Stimulated activated CD4-positive, alpha-beta T cell treated with anti-CD3 and anti-CD28 coated beads, TNF-alpha, amount 100 ng/mL, for 4 hours (primary cell): Measurements from ENCODE around the gene CHGA.

Experiments
- DNase-seq, 3 experiments: peaks; one replicate each; pipeline ENCODE4 v3.0.0-alpha.2; 2020; ENCODE audit warnings: low read depth in 3 of 3

The CHGA gene

DNA sequence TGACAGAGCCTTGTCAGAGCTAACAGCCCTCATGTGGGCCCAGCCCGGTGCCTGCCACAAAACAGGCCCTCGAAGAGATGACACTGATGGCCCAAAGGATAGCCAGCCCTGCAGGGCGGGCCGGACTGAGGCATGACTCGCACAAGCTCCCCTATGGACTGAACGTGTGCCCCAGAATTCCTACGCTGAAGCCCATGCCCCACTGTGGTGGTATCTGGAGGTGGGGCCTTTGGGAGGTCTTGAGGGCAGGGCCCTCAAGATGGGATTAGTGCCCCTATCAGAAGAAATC, 38.6 kb downstream of the CHGA start:
- no peak for DNase-seq

DNA sequence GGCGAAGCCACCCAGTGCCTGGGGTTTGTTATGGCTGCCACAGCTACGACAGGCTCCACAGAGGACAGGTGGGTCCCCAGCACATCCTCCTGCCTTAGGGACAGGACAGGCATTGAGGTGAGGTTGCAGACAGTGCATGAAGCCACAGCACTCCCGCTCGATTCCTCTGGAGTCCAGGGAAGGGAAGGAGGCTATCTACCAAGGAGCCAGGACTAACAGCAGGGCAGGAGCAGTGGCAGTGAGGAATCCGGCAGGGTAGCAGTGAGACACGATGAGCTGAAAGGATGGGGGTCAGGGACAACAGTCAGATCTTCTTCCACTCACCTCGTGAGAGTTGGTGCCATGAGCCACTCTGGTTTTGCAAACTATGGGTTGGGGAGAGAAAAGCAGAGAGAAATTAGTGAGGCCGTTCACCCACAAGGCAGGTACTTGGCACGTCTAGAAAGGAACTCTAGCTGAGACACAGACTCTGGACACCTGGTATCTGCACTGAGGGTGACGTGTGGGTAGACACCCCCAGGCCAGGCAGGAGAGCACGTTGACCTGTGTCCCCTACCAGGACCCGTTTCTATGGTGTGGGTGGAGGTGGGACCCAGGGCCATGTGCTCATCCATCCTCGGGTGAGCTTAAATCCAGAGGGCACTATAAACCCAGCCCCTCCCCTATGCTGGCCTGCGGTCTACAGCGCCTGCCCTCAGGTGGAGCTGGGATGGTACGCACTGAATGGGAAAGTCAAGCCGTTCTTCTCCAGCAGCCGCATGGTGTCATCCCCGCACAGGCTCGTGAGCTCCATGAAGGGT, 39.3 kb downstream of the CHGA start:
- DNase-seq: no peak

DNA sequence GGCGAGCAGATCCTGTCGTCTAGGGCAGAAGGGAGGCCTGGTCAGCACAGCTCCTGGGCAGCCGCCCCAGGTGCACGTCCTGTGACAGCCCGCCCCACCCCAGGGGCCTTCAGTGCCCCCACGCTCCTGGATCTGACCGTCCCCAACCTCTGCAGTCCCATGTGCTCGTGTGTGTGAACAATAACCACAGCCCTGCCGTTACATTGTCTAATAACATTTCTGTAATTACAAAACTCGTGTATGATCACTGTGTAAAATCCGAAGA, 39.8 kb downstream of the CHGA start:
- no peak for DNase-seq

DNA sequence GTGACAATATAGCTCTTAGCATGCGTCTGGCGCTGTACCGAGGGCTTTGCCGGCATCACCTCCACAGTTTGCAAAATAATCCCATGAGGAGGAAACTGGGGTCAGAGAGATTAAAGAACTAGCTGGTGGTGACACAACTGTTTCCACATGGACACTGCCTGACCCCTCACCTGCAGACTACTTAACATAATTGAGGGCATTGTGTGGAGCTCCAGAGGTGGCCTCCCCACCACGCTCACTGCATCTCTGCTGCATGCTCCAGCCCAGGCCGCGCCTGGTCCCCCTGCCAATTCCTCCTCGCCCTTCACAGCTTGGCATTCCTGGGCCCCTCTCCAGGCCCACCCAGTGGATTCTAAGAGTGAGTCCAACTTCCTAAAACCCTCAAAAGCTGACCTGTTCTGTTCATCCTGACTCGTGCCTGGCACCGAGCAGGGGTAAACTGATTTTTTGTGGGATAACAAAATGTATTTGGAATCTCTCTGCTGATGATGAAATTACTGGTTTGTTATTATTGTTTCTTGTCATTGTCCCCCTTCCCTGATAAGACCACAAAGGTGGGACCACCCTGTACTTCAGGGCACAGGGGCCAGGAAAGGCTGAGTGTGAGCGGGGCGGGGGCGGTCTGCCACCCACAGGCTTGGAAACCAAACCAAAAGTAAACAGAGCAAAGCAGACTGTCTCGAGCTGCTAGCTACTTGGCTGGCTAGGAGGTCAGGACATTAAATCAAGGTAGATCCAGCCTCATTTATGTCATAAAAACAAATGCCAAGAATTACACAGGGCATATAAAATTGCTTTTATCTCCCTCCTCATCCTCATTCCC, 40.6 kb downstream of the CHGA start:
- DNase-seq: no peak

DNA sequence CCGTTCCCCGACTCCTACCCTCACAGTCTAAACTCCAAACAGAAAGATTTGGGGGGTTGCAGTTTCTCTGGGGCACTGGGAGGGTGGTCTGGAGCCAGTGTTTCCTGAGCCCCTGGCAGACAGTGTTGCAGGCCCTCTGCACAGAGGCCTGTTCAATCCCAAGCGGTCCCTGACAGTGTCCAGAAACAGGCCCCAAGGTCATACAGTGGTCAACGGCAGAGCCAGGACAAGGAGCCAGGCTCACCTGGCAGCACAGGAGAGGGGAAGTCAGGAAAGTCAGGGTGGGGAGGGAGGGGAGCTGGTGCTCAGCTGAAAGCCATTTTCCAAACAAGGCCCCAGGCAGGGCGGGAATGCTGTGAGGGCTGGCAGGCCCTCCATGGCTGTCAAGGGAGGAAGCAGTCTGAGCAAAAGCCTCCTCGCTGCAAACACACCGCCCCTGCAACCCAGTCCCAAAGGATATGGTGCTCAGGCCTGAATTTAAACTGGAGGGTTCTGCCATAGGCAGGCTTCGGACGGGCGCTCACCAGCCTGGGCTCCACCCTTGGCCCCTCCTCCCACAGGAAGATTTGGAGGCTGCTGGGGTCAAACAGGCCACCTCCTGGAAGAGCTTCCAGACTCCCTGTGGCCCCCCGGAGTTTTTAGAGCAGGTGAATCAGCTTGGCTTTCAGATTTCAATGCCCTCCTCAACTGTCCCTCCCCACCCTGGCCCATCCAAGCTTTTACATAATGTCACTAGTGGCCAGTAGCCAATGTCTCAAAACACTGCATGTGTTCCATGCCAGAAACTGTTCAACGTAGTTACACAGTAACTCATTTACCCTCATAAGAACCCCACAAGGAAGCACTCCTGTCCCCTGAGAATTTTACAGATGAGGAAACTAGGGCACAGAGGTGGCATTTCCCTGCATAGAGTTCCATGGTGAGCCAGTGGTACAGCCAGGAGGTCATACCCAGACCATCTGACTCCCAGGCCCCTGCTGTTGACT, 41.5 kb downstream of the CHGA start:
- DNase-seq: no peak

DNA sequence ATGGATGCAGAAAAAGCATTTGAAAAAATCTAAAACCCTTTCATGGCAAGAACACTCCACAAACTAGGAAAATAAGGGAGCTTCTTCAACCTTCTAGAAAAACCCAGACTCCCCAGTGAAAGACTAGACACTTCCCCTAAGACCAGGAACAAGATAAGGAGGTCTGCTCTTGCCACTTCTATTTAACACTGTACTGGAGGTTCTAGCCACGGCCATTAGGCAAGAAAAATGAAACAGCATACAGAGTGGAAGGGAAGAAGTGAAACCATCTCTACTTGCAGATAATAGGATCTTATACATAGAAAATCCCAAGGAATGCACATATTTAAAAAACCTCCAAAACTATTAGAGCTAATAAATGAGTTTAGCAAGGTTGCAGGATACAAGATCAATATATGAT, 42.3 kb downstream of the CHGA start:
- DNase-seq: no peak

DNA sequence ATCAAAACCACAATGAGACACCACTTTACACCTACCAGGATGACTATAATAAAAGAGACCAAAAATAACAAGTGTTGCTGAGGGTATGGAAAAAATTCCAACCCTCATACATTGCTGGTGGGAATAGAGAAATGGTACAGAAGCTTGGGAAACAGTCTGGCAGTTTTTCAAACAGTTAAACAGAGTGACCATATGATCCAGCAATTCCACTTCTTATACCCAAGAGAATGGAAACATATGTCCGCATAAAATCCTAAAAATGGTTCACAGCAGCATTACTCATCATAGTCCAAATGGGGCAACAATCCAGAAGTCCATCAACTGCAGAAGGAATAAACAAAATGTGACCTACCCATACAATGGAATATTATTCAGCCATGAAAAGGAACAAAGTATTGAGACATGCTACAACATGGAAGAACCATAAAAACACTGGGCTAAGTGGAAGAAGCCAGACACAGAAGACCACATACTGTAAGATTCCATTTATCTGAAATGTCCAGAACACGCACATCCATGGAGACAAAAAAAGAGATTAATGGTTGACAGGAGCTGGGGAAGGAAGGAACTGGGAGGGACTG, 44.5 kb downstream of the CHGA start:
- DNase-seq: no peak

DNA sequence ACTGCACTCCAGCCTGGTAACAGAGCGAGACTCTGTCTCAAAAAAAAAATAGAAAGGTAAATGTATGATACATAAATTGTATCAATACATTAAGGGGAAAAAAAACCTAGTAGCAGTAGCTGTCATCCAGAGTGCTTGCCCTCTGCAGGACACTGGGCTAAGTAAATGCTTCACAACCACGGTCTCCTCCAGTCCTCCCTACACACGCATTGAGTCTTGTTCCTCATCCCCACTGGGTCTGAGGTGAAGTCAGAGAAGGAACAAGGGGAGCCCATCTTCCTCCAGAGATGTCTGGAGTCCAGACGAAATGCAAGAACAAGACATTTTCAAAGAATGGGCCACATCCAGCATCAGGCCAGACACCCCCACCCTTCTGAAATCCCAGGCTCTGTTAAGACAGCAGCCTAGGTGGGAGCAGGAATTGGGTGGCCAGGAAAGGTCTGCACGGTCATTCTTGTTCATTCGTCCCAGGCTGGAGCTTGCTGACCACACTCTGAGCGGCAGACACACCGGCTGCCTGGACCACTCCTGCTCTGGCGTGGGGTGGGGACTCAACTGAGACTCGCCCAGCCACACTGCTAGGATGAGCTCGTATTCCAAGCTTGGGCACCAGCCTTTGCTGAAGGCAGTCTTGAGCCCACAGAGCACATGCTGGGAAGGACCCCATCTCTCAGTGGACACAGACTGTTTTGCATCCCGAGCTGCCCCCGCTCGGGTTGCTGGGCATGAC, 45.5 kb downstream of the CHGA start:
- no peak for DNase-seq

DNA sequence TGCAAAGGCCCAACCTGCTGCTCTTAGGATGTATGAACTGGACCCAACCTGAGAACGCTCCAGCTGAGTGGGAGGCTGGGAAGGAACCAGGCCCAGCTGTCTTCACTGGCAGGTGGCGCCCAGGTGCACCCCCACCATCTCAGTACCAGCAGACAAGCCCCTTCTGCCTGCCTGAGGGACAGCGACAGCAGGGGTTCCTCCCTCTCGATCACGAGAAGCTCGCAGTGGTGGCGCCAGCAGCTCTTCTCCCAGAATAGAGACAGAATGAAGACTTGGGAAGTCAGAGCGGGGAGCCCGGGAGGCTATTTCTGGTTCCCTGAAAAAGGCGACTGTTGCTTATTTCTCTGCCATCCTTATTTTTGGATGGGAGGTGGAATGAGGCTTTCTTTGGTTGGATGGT, 46.5 kb downstream of the CHGA start:
- no peak for DNase-seq

DNA sequence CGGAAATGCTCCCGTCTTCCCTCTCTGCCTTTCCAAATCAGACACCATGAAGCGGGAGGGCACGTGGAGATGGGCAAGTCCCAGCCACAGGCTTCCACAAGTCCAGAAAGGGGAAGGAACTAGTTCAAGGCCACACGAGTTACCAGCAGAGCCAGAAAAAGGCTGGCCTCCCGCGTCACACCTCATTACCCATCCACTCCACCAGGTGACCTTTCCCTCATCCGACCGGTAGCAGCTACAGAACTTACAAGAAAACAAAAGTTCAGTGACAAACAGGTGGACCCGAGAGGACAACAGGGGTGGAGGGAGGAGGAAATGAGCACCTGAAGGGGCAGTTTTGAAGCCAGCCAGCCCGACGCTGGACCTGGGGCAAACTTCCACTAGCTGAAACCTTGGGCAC, 46.9 kb downstream of the CHGA start:
- no peak for DNase-seq

DNA sequence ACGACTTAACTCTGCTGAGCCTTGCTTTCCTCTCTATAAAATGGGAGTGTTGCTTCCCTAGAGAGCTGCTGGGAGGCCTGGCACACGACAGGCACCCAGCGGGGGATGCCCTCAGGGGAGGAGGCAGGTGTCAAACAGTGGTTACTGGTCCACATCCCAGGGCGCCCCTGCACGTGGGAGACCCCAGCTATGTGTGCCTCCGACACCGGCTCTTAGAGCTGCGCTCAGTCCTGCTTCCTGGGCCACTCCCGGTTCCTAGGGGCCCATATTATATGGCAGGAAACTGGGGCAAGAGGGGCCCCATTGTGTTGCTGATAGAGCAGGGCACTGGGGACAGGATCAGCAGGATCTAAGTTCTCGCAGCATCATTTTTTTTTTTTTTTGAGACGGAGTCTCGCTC, 47.3 kb downstream of the CHGA start:
- no peak for DNase-seq

DNA sequence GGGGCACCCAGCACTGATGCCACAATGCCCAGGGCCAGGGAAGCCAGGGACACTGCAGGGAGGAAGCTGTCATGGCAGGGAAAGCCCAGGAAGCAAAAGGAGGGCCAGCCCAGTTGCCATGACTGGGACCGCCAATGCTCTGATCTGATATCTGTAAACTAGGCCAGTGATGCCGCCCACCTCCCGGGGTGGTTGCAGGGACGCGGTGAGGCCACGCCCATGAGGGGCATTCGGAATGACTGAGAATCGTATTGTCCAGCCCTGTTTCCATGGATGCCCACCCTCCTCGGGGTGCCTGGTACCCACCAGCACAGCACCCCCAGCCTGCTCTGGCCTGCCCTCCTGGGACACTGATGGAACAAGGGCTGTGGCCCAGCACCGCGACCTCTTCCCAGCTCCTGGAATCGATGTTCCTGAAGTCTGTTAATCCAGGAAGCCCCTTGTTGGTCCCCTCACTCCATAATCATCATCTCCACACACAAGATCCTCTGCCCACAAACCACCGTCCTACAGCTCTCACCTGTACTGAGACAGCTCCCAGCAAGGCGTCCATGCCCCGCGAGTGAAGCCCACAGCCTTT, 48.7 kb downstream of the CHGA start:
- no peak for DNase-seq

DNA sequence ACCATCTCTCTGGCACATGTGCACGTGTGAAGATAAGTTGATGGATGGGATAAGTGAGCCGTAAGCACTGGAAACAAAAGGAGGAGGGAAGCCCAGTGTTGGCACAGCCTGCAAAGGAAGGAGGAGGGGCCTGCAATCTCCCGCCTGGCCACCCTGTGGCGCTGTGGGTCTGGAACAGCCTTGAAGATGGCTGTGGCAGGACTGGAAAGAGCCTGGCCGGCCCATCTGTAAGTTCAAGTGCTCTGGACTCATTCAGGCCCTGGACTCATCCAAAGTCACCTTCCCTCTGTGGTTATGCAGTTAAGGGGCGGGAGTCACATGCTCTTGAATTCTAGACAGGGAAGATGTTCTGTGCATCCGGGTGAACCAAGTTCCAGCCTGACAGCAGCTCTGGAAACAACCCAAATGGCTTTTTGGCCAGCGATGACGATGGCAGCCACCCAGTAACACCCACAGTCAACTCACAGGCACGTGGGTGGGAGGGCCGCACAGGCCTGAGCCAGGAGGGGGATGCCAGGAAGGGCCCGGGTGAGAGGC, 50.4 kb downstream of the CHGA start:
- DNase-seq: no peak

DNA sequence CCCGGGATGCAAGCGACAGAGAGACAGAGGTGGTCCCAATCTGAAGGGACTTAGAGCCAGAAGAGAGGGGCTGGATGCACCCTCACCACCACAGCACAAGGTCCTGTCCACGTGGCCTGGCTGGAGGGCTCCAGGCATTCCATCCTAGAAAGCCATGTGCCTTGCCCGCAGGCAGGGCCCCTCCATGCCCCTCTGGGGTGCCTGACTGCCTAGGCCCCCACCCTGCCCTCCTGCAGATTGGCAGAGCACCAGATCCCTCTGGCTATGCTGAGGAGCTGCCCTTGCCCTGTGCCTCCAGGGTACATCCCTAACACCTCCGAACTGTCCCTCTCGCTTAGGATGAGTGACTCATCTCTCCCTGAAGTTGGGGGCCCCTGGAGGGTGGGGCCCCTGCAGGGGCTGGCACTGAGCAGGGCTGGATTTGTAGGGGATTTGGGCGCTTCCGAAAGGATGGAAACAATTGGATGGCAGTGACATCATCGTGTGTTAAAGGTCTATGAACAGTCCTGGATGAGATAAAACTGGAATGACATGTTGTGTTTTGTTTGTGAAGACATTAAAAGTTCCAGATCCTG, 50.9 kb downstream of the CHGA start:
- no peak for DNase-seq

DNA sequence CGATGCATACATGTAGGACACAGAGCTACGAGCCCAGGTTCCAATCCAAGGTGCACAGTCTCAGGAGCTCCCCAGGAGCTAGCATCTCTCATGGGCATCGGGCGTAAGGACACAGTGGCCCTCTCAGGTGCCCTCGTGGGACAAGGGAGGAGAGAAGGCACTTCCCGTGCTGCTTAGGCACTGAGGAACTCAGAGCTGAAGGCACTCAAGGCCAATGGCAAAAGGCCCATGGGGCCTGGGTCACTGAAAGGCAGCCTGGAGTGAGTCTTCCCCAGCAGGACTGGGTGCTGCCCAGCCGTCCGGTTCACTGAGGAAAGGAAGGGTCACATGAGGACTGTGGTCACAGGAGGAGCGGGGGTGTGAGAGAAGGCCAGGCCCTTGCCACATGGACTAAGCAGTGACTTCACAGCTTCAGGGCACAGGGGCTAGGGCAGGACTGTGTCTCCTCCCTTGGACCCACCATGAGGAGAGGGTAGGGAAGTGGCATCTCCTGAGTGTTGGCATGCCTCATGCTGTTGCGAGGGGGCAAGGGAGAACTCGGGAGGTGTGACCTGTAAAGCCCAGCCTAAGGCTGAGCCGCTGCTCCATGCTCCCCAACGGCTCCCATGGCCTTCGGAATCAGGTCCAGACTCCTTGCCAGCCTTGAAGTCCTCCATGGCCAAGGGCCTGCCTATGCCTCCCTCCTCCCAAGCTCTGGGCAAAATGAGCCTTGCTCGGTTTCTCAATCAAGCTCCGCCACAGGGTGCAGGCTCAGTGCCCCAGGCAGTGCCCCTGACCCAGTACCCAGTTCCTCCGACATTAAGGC, 51.8 kb downstream of the CHGA start:
- DNase-seq: no peak

DNA sequence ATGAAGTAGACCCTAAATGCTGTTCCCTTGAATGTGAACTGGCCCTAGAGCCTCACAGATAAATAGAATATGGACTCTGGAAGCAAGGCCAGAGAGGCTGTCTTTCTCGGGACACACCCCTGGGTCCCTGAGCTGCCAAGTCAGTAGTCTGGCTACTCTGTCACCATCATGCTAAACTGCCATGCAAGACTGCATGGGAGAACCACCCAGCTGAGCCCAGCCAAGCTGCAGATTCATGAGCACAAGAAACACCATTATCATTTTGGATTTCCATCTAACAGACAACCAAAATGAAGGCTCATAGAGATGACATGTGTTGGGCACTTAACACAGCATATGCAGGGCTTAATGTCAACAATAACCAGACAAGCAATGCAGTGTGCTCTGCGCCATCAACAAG, 53.3 kb downstream of the CHGA start:
- DNase-seq: no peak

DNA sequence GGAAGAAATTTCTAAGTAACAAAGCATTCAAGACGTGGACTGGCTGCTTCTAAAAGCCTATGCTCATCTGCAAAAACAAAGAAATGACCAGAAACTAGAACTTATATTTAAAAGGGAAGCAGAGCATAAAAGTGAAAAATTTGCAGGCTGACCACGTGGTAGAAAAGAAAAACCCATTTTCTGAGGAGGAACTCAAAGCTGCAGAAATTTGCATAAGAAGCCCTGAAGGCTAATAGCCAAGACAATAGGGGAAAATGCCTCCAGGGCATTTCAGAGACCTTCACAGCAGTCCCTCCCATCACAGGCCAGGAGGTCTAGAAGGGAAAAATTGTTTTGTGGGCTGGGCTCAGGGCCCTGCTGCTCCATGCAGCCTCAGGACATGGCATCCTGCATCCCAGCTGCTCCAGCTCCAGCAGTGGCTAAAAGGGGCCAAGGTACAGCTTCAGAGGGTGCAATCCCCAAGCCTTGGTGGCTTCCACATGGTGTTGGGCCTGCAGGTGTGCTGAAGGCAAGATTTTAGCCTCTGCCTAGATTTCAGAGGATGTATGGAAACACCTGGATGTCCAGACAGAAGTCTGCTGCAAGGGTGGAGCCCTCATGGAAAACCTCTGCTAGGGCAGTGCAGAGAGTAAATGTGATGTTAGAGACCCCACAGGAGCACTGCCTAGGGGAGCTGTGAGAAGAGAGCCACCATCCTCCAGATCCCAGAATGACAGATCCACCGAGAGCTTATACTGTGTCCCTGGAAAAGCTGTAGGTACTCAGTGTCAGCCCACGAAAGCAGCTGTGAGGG, 55.5 kb downstream of the CHGA start:
- no peak for DNase-seq

DNA sequence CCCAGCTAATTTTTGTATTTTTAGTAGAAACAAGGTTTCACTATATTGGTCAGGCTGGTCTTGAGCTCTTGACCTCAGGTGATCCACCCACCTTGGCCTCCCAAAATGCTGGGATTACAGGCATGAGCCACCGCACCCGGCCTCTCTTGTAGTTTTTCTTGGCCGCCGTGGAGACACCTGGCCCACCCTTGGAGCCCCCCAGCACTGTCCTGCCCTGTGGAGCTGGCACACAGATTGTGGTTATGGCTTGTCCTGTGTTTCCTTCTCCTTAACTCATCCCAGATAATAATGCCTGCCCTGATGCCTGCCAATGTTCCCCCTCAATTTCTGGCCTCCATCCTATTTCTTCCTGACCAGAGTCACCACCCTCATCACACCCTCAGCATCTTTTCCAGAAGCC, 57.9 kb downstream of the CHGA start:
- no peak for DNase-seq

DNA sequence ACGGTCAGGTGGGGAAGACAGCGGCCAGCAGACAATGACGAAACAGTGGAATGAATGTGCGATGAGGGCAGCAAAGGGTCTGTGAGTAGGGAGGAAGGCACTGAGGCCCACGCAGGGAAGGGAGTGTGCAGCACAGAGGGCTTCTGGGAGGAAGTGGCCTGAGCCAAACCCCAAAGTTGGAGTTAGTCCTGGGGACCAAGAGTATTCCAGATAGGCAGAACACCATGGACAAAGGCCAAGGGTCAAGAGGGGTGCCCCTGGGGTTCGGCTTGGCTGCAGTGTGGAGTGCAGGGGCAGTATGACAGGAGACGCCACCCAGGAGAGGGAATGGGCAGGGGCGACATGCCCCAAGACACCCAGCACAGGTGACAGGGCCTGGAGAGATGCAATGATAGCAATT, 58.8 kb downstream of the CHGA start:
- no peak for DNase-seq
